Stimulated activated CD4-positive, alpha-beta T cell treated with anti-CD3 and anti-CD28 coated beads, Interleukin-1b, Interleukin-23, amount 100 ng/mL, for 4 hours (primary cell): ENCODE data around the gene GRB14.
"Not testable (repeated sequence)": the region's sequence is repeated elsewhere in the genome, so short reads cannot be mapped to it uniquely, and the experiment has no call there.

Experiments used
- DNase-seq, 2 donors: peaks; one replicate each; pipeline ENCODE4 v3.0.0-alpha.2; 2020; ENCODE audit warnings: low read depth in 2 of 2

Gene GRB14

GRCh38 chr2:164620873-164621763 is at the start of gene GRB14:
TSS of gene GRB14 (minus strand) at chr2:164621482. CDS start at chr2:164621309, 173 bp downstream.
- DNase-seq, result no peak

GRCh38 chr2:164669291-164669690 is 48.0 kb upstream of the GRB14 start:
- DNase-seq, result no peak

GRCh38 chr2:164667566-164667965 is 46.3 kb upstream of the GRB14 start:
- DNase-seq, result no peak

- DNase-seq, result no peak
Measured at GRCh38 chr2:164664070-164664469, 42.8 kb upstream of the GRB14 start.

GRCh38 chr2:164662868-164663631 is 41.8 kb upstream of the GRB14 start:
- DNase-seq, result no peak

- no peak for DNase-seq
Measured at GRCh38 chr2:164662066-164662465, 40.8 kb upstream of the GRB14 start.

GRCh38 chr2:164661349-164661748 is 40.1 kb upstream of the GRB14 start:
- no peak for DNase-seq

- no peak for DNase-seq
Measured at GRCh38 chr2:164657129-164657528, 35.8 kb upstream of the GRB14 start.

GRCh38 chr2:164655750-164656149 is 34.5 kb upstream of the GRB14 start:
- no peak for DNase-seq

GRCh38 chr2:164655336-164655735 is 34.1 kb upstream of the GRB14 start:
- DNase-seq, result no peak

- no peak for DNase-seq
Measured at GRCh38 chr2:164651361-164651760, 30.1 kb upstream of the GRB14 start.

GRCh38 chr2:164644036-164644700 is 22.9 kb upstream of the GRB14 start:
- DNase-seq, result no peak

GRCh38 chr2:164642946-164643555 is 21.8 kb upstream of the GRB14 start:
- DNase-seq, result no peak

GRCh38 chr2:164642268-164642667 is 21.0 kb upstream of the GRB14 start:
- no peak for DNase-seq

GRCh38 chr2:164628319-164628718 is 7.0 kb upstream of the GRB14 start:
- not testable (repeated sequence) for DNase-seq

GRCh38 chr2:164625378-164625971 is 4.2 kb upstream of the GRB14 start:
- DNase-seq, result no peak

- no peak for DNase-seq
Measured at GRCh38 chr2:164624316-164624715, 3.0 kb upstream of the GRB14 start.

- DNase-seq, result no peak
Measured at GRCh38 chr2:164622338-164623106, 1.2 kb upstream of the GRB14 start.

- DNase-seq, result no peak
Measured at GRCh38 chr2:164621764-164622105, 453 bp upstream of the GRB14 start.

GRCh38 chr2:164620457-164620856 is 825 bp downstream of the GRB14 start:
- no peak for DNase-seq

- DNase-seq, result no peak
Measured at GRCh38 chr2:164617466-164617865, 3.8 kb downstream of the GRB14 start.
